Astrocyte (in vitro differentiated cells and primary cell): Measurements from ENCODE around the gene HACE1. TPM values are rescaled to one million over a fixed set of nuclear protein-coding genes. Genes with fewer than 3 reads are reported as not detected.
"Not testable (repeated sequence)": the region's sequence is repeated elsewhere in the genome, so short reads cannot be mapped to it uniquely, and the experiment has no call there.

ENCODE experiments used
- DNase-seq: peaks from one replicate; pipeline ENCODE4 v3.0.0-alpha.2; 2010; ENCODE audit warnings: low read depth
- FAIRE-seq: peaks from 2 replicates; lab custom pipeline; 2011; peaks lifted over from hg19 to GRCh38; lab: Jason Lieb, UNC
- H2AFZ ChIP-seq: 2 replicates; pipeline ENCODE4 v1.6.0; 2012; ENCODE audit warnings: low read depth, low read length, inconsistent platforms
- H3K27ac ChIP-seq: 2 replicates; pipeline ENCODE4 v1.5.1; 2011; ENCODE audit warnings: low read depth, low read length, inconsistent platforms
- H3K27me3 ChIP-seq: 2 replicates; pipeline ENCODE4 v1.6.0; 2011; ENCODE audit warnings: low read length, inconsistent platforms; ENCODE audit not compliant: insufficient read depth
- H3K36me3 ChIP-seq: 2 replicates; pipeline ENCODE4 v1.5.1; 2011; ENCODE audit warnings: low read length, inconsistent platforms; ENCODE audit not compliant: insufficient read depth
- H3K4me1 ChIP-seq: 2 replicates; pipeline ENCODE4 v1.5.1; 2011; ENCODE audit warnings: low read length, inconsistent platforms; ENCODE audit not compliant: insufficient read depth
- H3K4me2 ChIP-seq: 2 replicates; pipeline ENCODE4 v1.6.0; 2012; ENCODE audit warnings: low read length, inconsistent platforms
- H3K4me3 ChIP-seq: 2 replicates; pipeline ENCODE4 v1.5.1; 2011; ENCODE audit warnings: low read depth, mild to moderate bottlenecking, low read length, inconsistent platforms; ENCODE audit not compliant: insufficient read depth
- H3K79me2 ChIP-seq: 2 replicates; pipeline ENCODE4 v1.6.0; 2012; ENCODE audit warnings: mild to moderate bottlenecking, low read length, inconsistent platforms; ENCODE audit not compliant: insufficient read depth
- H3K9ac ChIP-seq: 2 replicates; pipeline ENCODE4 v1.6.0; 2012; ENCODE audit warnings: mild to moderate bottlenecking, low read length, inconsistent platforms
- H3K9me3 ChIP-seq: 2 replicates; pipeline ENCODE4 v1.5.1; 2012; ENCODE audit warnings: low read depth, mild to moderate bottlenecking, low read length, inconsistent platforms; ENCODE audit not compliant: insufficient read depth
- H4K20me1 ChIP-seq: 2 replicates; pipeline ENCODE4 v1.6.0; 2012; ENCODE audit warnings: low read length, inconsistent platforms; ENCODE audit not compliant: insufficient read depth
- H3K27ac Mint-ChIP-seq: one replicate; pipeline ENCODE4 v1.8.0; 2021; ENCODE audit warnings: mild to moderate bottlenecking, mixed read lengths; ENCODE audit not compliant: unreplicated experiment
- H3K27me3 Mint-ChIP-seq: one replicate; pipeline ENCODE4 v1.8.0; 2021; ENCODE audit warnings: low read depth, mixed read lengths; ENCODE audit not compliant: unreplicated experiment
- H3K36me3 Mint-ChIP-seq: one replicate; pipeline ENCODE4 v1.8.0; 2021; ENCODE audit warnings: low read depth, mixed read lengths; ENCODE audit not compliant: unreplicated experiment
- H3K4me1 Mint-ChIP-seq: one replicate; pipeline ENCODE4 v1.8.0; 2021; ENCODE audit warnings: low read depth, mixed read lengths; ENCODE audit not compliant: unreplicated experiment
- H3K4me3 Mint-ChIP-seq: one replicate; pipeline ENCODE4 v1.8.0; 2021; ENCODE audit warnings: mild to moderate bottlenecking, moderate library complexity, mixed read lengths; ENCODE audit not compliant: unreplicated experiment
- H3K9me3 Mint-ChIP-seq: one replicate; pipeline ENCODE4 v1.8.0; 2021; ENCODE audit warnings: mild to moderate bottlenecking, mixed read lengths; ENCODE audit not compliant: unreplicated experiment
- EZH2 ChIP-seq: IDR thresholded peaks from 2 replicates; pipeline ENCODE4 v1.6.1; 2012; ENCODE audit warnings: mild to moderate bottlenecking, low read length, inconsistent platforms; ENCODE audit not compliant: insufficient read depth
- total RNA-seq: library from RNA; stranded (reverse); gene quantifications from 2 replicates; pipeline ENCODE4 v1.2.1, GENCODE V29; 2021
- TF ChIP-seq, protein P1 (sequence below): IDR thresholded peaks from 2 replicates; pipeline ENCODE4 v1.5.1; 2011; ENCODE audit warnings: low read depth, mild to moderate bottlenecking, inconsistent platforms, low read length, moderate library complexity; ENCODE audit not compliant: insufficient read depth

The HACE1 gene
- total RNA-seq, 1 donor from 2014 or later = 13.8 TPM

DNA sequence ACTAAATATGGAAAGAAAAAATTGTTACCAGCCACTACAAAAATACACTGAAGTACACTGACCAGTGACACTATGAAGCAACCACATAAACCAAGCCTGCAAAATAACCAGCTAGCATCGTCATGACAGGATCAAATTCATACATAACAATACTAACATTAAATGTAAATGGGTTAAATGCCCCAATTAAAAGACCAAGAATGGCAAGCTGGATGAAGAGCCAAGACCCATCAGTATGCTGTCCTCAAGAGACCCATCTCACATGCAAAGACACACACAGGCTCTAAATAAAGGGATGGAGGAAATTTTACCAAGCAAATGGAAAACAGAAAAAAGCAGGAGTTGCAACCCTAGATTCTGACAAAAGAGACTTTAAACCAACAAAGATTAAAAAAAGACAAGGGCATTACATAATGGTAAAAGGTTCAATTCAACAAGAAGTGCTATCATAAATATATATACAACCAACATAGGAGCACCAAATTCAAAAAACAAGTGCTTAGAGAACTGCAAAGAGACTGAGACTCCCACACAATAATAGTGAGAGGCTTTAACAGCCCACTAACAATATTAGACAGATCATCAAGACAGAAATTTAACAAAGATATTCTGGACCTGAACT is 104.8 kb downstream of the HACE1 start:
- no peak for DNase-seq
- Mint-ChIP-seq H3K36me3 (peaks cover 21% of the 10 kb centered on the region), H3K27me3 (no peaks in the 10 kb centered on the region), H3K27ac (no peak overlapping the region), H3K9me3 (peaks cover 19% of the 10 kb centered on the region), H3K4me3 (no peak overlapping the region), H3K4me1 (no peaks in the 10 kb centered on the region)
- H3K4me1 ChIP-seq = no peaks in the 10 kb centered on the region
- FAIRE-seq = no peak
- no peaks in the 10 kb centered on the region for H3K27me3 ChIP-seq
- no peak overlapping the region for H3K9ac ChIP-seq
- H3K36me3 ChIP-seq = no peaks in the 10 kb centered on the region
- no peaks in the 10 kb centered on the region for H3K79me2 ChIP-seq
- H3K4me2 ChIP-seq = no peak overlapping the region
- no peak overlapping the region for H2AFZ ChIP-seq
- H3K4me3 ChIP-seq = no peak overlapping the region
- TF ChIP-seq, protein P1, sequence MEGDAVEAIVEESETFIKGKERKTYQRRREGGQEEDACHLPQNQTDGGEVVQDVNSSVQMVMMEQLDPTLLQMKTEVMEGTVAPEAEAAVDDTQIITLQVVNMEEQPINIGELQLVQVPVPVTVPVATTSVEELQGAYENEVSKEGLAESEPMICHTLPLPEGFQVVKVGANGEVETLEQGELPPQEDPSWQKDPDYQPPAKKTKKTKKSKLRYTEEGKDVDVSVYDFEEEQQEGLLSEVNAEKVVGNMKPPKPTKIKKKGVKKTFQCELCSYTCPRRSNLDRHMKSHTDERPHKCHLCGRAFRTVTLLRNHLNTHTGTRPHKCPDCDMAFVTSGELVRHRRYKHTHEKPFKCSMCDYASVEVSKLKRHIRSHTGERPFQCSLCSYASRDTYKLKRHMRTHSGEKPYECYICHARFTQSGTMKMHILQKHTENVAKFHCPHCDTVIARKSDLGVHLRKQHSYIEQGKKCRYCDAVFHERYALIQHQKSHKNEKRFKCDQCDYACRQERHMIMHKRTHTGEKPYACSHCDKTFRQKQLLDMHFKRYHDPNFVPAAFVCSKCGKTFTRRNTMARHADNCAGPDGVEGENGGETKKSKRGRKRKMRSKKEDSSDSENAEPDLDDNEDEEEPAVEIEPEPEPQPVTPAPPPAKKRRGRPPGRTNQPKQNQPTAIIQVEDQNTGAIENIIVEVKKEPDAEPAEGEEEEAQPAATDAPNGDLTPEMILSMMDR = no peak
- TF ChIP-seq EZH2 = no peak
- H4K20me1 ChIP-seq = no peaks in the 10 kb centered on the region
- no peak overlapping the region for H3K27ac ChIP-seq
- H3K9me3 ChIP-seq = peaks cover 4% of the 10 kb centered on the region

DNA sequence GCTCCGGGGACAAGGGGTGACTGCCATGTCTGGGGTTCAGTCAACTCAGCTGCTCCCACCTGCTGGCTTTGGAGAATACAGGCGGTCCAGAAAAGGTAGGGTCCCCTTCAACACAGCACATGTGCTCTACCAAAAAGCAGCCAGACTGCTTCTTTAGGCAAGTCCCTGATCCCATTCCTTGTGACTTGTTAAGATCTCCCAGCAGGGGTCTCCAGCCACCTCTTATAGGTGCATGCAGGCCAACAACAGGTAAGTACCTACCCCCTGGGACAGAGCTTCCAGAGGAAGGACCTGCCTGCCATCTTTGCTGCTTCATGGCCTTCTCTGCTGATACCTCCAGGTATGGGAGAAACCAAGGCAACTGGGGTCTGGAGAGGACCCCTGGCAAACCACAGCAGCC is 106.5 kb downstream of the HACE1 start:
- Mint-ChIP-seq H3K27me3 (no peaks in the 10 kb centered on the region), H3K36me3 (peaks cover 21% of the 10 kb centered on the region)
- FAIRE-seq = no peak

DNA sequence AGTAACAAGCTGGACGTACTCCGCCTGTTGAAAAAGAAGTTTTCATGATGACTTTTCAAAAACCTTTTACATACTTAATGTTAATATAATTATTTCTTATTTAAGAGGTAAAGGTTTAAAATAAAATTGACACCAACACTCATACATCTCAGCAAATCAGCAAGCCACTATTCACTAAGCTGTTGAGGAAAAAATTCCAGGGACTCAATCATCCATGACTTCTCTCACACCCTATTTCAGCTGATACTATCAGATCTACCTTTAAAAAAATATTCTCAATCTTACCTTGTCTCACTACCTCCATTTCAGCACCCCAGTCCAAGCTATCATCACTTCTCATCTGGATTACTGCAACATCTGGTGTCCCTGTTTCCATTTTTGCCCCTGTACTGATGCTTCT is 109.3 kb downstream of the HACE1 start:
- H3K4me3 Mint-ChIP-seq = no peak overlapping the region
- no peaks in the 10 kb centered on the region for H3K36me3 ChIP-seq
- H3K9me3 Mint-ChIP-seq = peaks cover 9% of the 10 kb centered on the region
- TF ChIP-seq, protein P1 = no peak
- no peak for TF ChIP-seq EZH2
- H3K4me3 ChIP-seq = no peak overlapping the region
- no peak overlapping the region for H3K9ac ChIP-seq
- no peaks in the 10 kb centered on the region for H4K20me1 ChIP-seq
- H3K9me3 ChIP-seq = no peaks in the 10 kb centered on the region
- H3K79me2 ChIP-seq = no peaks in the 10 kb centered on the region
- H3K27ac Mint-ChIP-seq = no peak overlapping the region
- H3K27ac ChIP-seq = no peak overlapping the region
- no peaks in the 10 kb centered on the region for H3K27me3 ChIP-seq
- no peak for DNase-seq
- FAIRE-seq = no peak
- no peak overlapping the region for H3K4me2 ChIP-seq
- no peaks in the 10 kb centered on the region for H3K4me1 Mint-ChIP-seq
- H3K4me1 ChIP-seq = no peaks in the 10 kb centered on the region
- no peak overlapping the region for H2AFZ ChIP-seq
- H3K36me3 Mint-ChIP-seq = peaks cover 5% of the 10 kb centered on the region
- H3K27me3 Mint-ChIP-seq = no peaks in the 10 kb centered on the region

More for the DNA sequence above, 106.5 kb downstream of the HACE1 start:
- Mint-ChIP-seq H3K4me1 (no peaks in the 10 kb centered on the region), H3K27ac (no peak overlapping the region), H3K9me3 (peaks cover 16% of the 10 kb centered on the region), H3K4me3 (no peak overlapping the region)
- H3K27me3 ChIP-seq = no peaks in the 10 kb centered on the region
- no peak overlapping the region for H3K4me3 ChIP-seq
- TF ChIP-seq, protein P1 = no peak
- no peak for TF ChIP-seq EZH2
- no peak overlapping the region for H3K9ac ChIP-seq
- H3K79me2 ChIP-seq = no peaks in the 10 kb centered on the region
- H4K20me1 ChIP-seq = no peaks in the 10 kb centered on the region
- no peak overlapping the region for H3K4me2 ChIP-seq
- no peak for DNase-seq
- no peak overlapping the region for H3K27ac ChIP-seq
- no peak overlapping the region for H2AFZ ChIP-seq
- no peaks in the 10 kb centered on the region for H3K4me1 ChIP-seq
- H3K36me3 ChIP-seq = no peaks in the 10 kb centered on the region
- H3K9me3 ChIP-seq = peaks cover 4% of the 10 kb centered on the region

DNA sequence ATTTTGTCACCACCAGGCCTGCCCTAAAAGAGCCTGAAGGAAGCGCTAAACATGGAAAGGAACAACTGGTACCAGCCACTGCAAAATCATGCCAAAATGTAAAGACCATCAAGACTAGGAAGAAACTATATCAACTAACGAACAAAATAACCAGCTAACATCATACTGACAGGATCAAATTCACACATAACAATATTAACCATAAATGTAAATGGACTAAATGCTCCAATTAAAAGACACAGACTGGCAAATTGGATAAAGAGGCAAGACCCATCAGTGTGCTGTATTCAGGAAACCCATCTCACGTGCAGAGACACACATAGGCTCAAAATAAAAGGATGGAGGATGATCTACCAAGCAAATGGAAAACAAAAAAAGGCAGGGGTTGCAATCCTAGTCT is 120.6 kb downstream of the HACE1 start:
- not testable (repeated sequence) for H3K4me3 ChIP-seq, H3K9me3 ChIP-seq, H3K4me1 ChIP-seq, H3K79me2 ChIP-seq, H3K27ac Mint-ChIP-seq, H4K20me1 ChIP-seq, H3K9ac ChIP-seq, H3K36me3 Mint-ChIP-seq, H3K27me3 ChIP-seq, H3K4me2 ChIP-seq, H2AFZ ChIP-seq, H3K9me3 Mint-ChIP-seq, H3K36me3 ChIP-seq, DNase-seq, H3K27ac ChIP-seq, H3K4me3 Mint-ChIP-seq, H3K27me3 Mint-ChIP-seq, FAIRE-seq, H3K4me1 Mint-ChIP-seq
